Pancreas (tissue), 8 donors: ENCODE results near the gene RNF224. TPM values are rescaled to one million over a fixed set of nuclear protein-coding genes. Genes with fewer than 3 reads are reported as not detected.

ENCODE experiments used
- polyA plus RNA-seq, 2 donors: library from polyadenylated mRNA; stranded (reverse); fragments of 200-250 nt; gene quantifications; one replicate each; pipeline ENCODE4 v1.2.3, GENCODE V29; 2013
- total RNA-seq, 6 donors: library from RNA; stranded (reverse); fragmentation: NEBNext Ultra II Directional in 4 of 6; extraction: Animal tissue kit (Norgen Biotek cat#: 25700) in 4 of 6; gene quantifications; one replicate each; pipeline versions ENCODE4 v1.2.1 to v1.2.4, GENCODE V29; 2021 to 2023
- donor health status: healthy with polysubstance abuse.
- donor health status: DM: no; HTN: no; CAD: no; lungs with moderate emphysema.
- donor health status: DM: no; HTN: no; CAD: no.
- donor health status: Bipolar disorder and iron deficiency.
- donor health status: DM: yes; HTN: yes; CAD: no.
- donor health status: DM: no; HTN: no; CAD: no.
- donor health status: DM: no; HTN: no; CAD: no.
- donor health status: DM: yes; HTN: yes; CAD: no.

The RNF224 gene
- total and polyA plus RNA-seq, 8 donors = 0.09 to 0.61 (median 0.61) TPM; not detected in 5

Other genes starting within 250 kb of the RNF224 start
Only the 30 nearest of the 32 such genes appear.
- 10 to 100 TPM; 16.0 to 23.5 (median 20.0) TPM for gene PAXX, start 235.1 kb upstream of the RNF224 start, total RNA-seq
- gene PAXX, start 235.1 kb upstream of the RNF224 start, polyA plus RNA-seq = 100 to 1,000 TPM; 184 to 222 TPM
- under 1 TPM in 5 of 6 donors, not detected in 1; 0.24 to 0.44 (median 0.38) TPM for gene CLIC3, start 230.9 kb upstream of the RNF224 start, total RNA-seq
- gene CLIC3, start 230.9 kb upstream of the RNF224 start, polyA plus RNA-seq = 1 to 10 TPM; 1.1 to 1.3 TPM
- 10 to 100 TPM; 16.2 to 32.6 (median 25.4) TPM for gene ABCA2, start 199.3 kb upstream of the RNF224 start, total RNA-seq
- 10 to 100 TPM; 70.4 to 80.0 TPM for gene ABCA2, start 199.3 kb upstream of the RNF224 start, polyA plus RNA-seq
- gene FUT7, start 195.4 kb upstream of the RNF224 start, total RNA-seq = under 1 TPM in 2 of 6 donors, not detected in 4; 0.18 to 0.19 TPM
- under 1 TPM in 1 of 2 donors, not detected in 1; 0.12 TPM for gene FUT7, start 195.4 kb upstream of the RNF224 start, polyA plus RNA-seq
- 10 to 100 TPM; 31.5 to 70.9 (median 36.8) TPM for gene NPDC1, start 181.3 kb upstream of the RNF224 start, total RNA-seq
- gene NPDC1, start 181.3 kb upstream of the RNF224 start, polyA plus RNA-seq = 100 to 1,000 TPM; 183 to 328 TPM
- gene ENTPD2, start 173.4 kb upstream of the RNF224 start, total RNA-seq = 1 to 10 TPM in 5 of 6 donors, under 1 TPM in 1; 0.91 to 4.5 (median 2.0) TPM
- 1 to 10 TPM; 4.5 to 6.5 TPM for gene ENTPD2, start 173.4 kb upstream of the RNF224 start, polyA plus RNA-seq
- under 1 TPM; 0.04 to 0.97 (median 0.45) TPM for gene SAPCD2, start 156.9 kb upstream of the RNF224 start, total RNA-seq
- under 1 TPM; 0.30 to 0.38 TPM for gene SAPCD2, start 156.9 kb upstream of the RNF224 start, polyA plus RNA-seq
- gene UAP1L1, start 150.0 kb upstream of the RNF224 start, total RNA-seq = 10 to 100 TPM in 1 of 6 donors, 1 to 10 TPM in 5; 5.2 to 13.6 (median 5.9) TPM
- gene UAP1L1, start 150.0 kb upstream of the RNF224 start, polyA plus RNA-seq = 10 to 100 TPM; 10.5 to 14.4 TPM
- gene MAN1B1, start 140.5 kb upstream of the RNF224 start, total RNA-seq = 10 to 100 TPM; 22.0 to 33.5 (median 26.0) TPM
- 10 to 100 TPM; 83.6 to 86.0 TPM for gene MAN1B1, start 140.5 kb upstream of the RNF224 start, polyA plus RNA-seq
- gene DPP7, start 112.8 kb upstream of the RNF224 start, total RNA-seq = 100 to 1,000 TPM in 2 of 6 donors, 10 to 100 TPM in 4; 87.3 to 113 (median 98.8) TPM
- 100 to 1,000 TPM; 497 to 526 TPM for gene DPP7, start 112.8 kb upstream of the RNF224 start, polyA plus RNA-seq
- gene GRIN1, start 88.3 kb upstream of the RNF224 start, total RNA-seq = under 1 TPM in 4 of 6 donors, not detected in 2; 0.08 to 0.44 (median 0.22) TPM
- under 1 TPM; 0.21 to 0.53 TPM for gene GRIN1, start 88.3 kb upstream of the RNF224 start, polyA plus RNA-seq
- under 1 TPM; 0.28 to 0.90 (median 0.49) TPM for gene LRRC26, start 57.5 kb upstream of the RNF224 start, total RNA-seq
- not detected for gene LRRC26, start 57.5 kb upstream of the RNF224 start, polyA plus RNA-seq
- not detected for gene TMEM210, start 55.4 kb upstream of the RNF224 start, total RNA-seq
- not detected for gene TMEM210, start 55.4 kb upstream of the RNF224 start, polyA plus RNA-seq
- gene ANAPC2, start 38.9 kb upstream of the RNF224 start, total RNA-seq = 10 to 100 TPM; 22.2 to 39.4 (median 31.5) TPM
- 100 to 1,000 TPM in 1 of 2 donors, 10 to 100 TPM in 1; 99.9 to 122 TPM for gene ANAPC2, start 38.9 kb upstream of the RNF224 start, polyA plus RNA-seq
- gene SSNA1, start 38.8 kb upstream of the RNF224 start, total RNA-seq = 10 to 100 TPM; 30.8 to 45.2 (median 38.3) TPM
- gene SSNA1, start 38.8 kb upstream of the RNF224 start, polyA plus RNA-seq = 10 to 100 TPM; 67.4 to 81.0 TPM
- 100 to 1,000 TPM in 1 of 6 donors, 10 to 100 TPM in 5; 50.3 to 110 (median 74.8) TPM for gene TPRN, start 26.8 kb upstream of the RNF224 start, total RNA-seq
- 10 to 100 TPM; 48.7 to 66.5 TPM for gene TPRN, start 26.8 kb upstream of the RNF224 start, polyA plus RNA-seq
- 10 to 100 TPM in 5 of 6 donors, 1 to 10 TPM in 1; 9.7 to 19.0 (median 13.1) TPM for gene TMEM203, start 21.9 kb upstream of the RNF224 start, total RNA-seq
- gene TMEM203, start 21.9 kb upstream of the RNF224 start, polyA plus RNA-seq = 10 to 100 TPM; 16.9 to 22.8 TPM
- 10 to 100 TPM in 1 of 6 donors, 1 to 10 TPM in 5; 4.6 to 12.9 (median 6.5) TPM for gene NDOR1, start 21.8 kb upstream of the RNF224 start, total RNA-seq
- gene NDOR1, start 21.8 kb upstream of the RNF224 start, polyA plus RNA-seq = 10 to 100 TPM in 1 of 2 donors, 1 to 10 TPM in 1; 9.7 to 25.4 TPM
- gene RNF208, start 5.3 kb upstream of the RNF224 start, total RNA-seq = 1 to 10 TPM; 3.3 to 6.5 (median 3.4) TPM
- gene RNF208, start 5.3 kb upstream of the RNF224 start, polyA plus RNA-seq = 10 to 100 TPM; 11.4 to 20.7 TPM
- gene CYSRT1, start 2.3 kb upstream of the RNF224 start, total RNA-seq = under 1 TPM in 2 of 6 donors, not detected in 4; 0.22 to 0.32 TPM
- 1 to 10 TPM in 1 of 2 donors, under 1 TPM in 1; 0.87 to 1.3 TPM for gene CYSRT1, start 2.3 kb upstream of the RNF224 start, polyA plus RNA-seq
- under 1 TPM in 2 of 6 donors, not detected in 4; 0.12 to 0.19 TPM for gene SLC34A3, start 3.4 kb downstream of the RNF224 start, total RNA-seq
- under 1 TPM; 0.21 to 0.42 TPM for gene SLC34A3, start 3.4 kb downstream of the RNF224 start, polyA plus RNA-seq
- gene TUBB4B, start 13.8 kb downstream of the RNF224 start, total RNA-seq = 10 to 100 TPM; 40.9 to 87.6 (median 64.7) TPM
- gene TUBB4B, start 13.8 kb downstream of the RNF224 start, polyA plus RNA-seq = 100 to 1,000 TPM in 1 of 2 donors, 10 to 100 TPM in 1; 96.2 to 143 TPM
- gene STPG3, start 23.8 kb downstream of the RNF224 start, total RNA-seq = not detected
- gene STPG3, start 23.8 kb downstream of the RNF224 start, polyA plus RNA-seq = under 1 TPM in 1 of 2 donors, not detected in 1; 0.23 TPM
- 10 to 100 TPM; 22.3 to 34.0 (median 29.0) TPM for gene NELFB, start 27.8 kb downstream of the RNF224 start, total RNA-seq
- gene NELFB, start 27.8 kb downstream of the RNF224 start, polyA plus RNA-seq = 10 to 100 TPM; 28.7 to 34.2 TPM
- 1 to 10 TPM; 2.5 to 6.8 (median 4.3) TPM for gene TOR4A, start 50.2 kb downstream of the RNF224 start, total RNA-seq
- gene TOR4A, start 50.2 kb downstream of the RNF224 start, polyA plus RNA-seq = 1 to 10 TPM; 1.4 to 3.0 TPM
- gene NRARP, start 74.8 kb downstream of the RNF224 start, total RNA-seq = 10 to 100 TPM in 4 of 6 donors, 1 to 10 TPM in 2; 7.5 to 23.4 (median 13.6) TPM
- 1 to 10 TPM; 1.3 to 2.7 TPM for gene NRARP, start 74.8 kb downstream of the RNF224 start, polyA plus RNA-seq
- gene EXD3, start 195.7 kb downstream of the RNF224 start, total RNA-seq = 10 to 100 TPM in 3 of 6 donors, 1 to 10 TPM in 3; 8.1 to 16.5 (median 10.4) TPM
- 10 to 100 TPM; 43.1 to 57.3 TPM for gene EXD3, start 195.7 kb downstream of the RNF224 start, polyA plus RNA-seq
- gene NOXA1, start 195.9 kb downstream of the RNF224 start, total RNA-seq = 10 to 100 TPM in 3 of 6 donors, 1 to 10 TPM in 3; 6.6 to 15.0 (median 10.0) TPM
- gene NOXA1, start 195.9 kb downstream of the RNF224 start, polyA plus RNA-seq = 10 to 100 TPM; 40.0 to 45.5 TPM
- 1 to 10 TPM in 5 of 6 donors, under 1 TPM in 1; 0.98 to 3.8 (median 1.3) TPM for gene ENTPD8, start 213.9 kb downstream of the RNF224 start, total RNA-seq
- 1 to 10 TPM; 3.9 to 4.7 TPM for gene ENTPD8, start 213.9 kb downstream of the RNF224 start, polyA plus RNA-seq
- 10 to 100 TPM; 22.0 to 34.4 (median 26.3) TPM for gene NSMF, start 231.8 kb downstream of the RNF224 start, total RNA-seq
- 10 to 100 TPM; 68.6 to 81.0 TPM for gene NSMF, start 231.8 kb downstream of the RNF224 start, polyA plus RNA-seq